CD4-positive, alpha-beta T cell treated with Interleukin-6 for 4 hours (primary cell): ENCODE measurements around the gene CXCL11.
"Not testable (repeated sequence)": the region's sequence is repeated elsewhere in the genome, so short reads cannot be mapped to it uniquely, and the experiment has no call there.

Experiments
- DNase-seq: peaks from one replicate; pipeline ENCODE4 v3.0.0-alpha.2; 2020; ENCODE audit warnings: mixed read lengths

Gene CXCL11

GRCh38 chr4:76000279-76000678, 35.6 kb downstream of the CXCL11 start:
- no peak for DNase-seq

GRCh38 chr4:75998525-75999147, 37.2 kb downstream of the CXCL11 start:
- not testable (repeated sequence) for DNase-seq

- DNase-seq, result no peak
Measured at GRCh38 chr4:75997946-75998345, 37.9 kb downstream of the CXCL11 start.

GRCh38 chr4:75997081-75997480, 38.8 kb downstream of the CXCL11 start:
- DNase-seq, result no peak

GRCh38 chr4:75995727-75996126, 40.1 kb downstream of the CXCL11 start:
- peak; percentile 12 for DNase-seq

GRCh38 chr4:75992462-75992861, 43.4 kb downstream of the CXCL11 start:
- DNase-seq, result no peak

GRCh38 chr4:75989846-75990528, 45.9 kb downstream of the CXCL11 start:
- peak; percentile 4 for DNase-seq

- no peak for DNase-seq
Measured at GRCh38 chr4:75985116-75985515, 50.8 kb downstream of the CXCL11 start.
